GM04503 (cell line): ENCODE measurements around the gene SARDH.
"Not testable (repeated sequence)": the region's sequence is repeated elsewhere in the genome, so short reads cannot be mapped to it uniquely, and the experiment has no call there.

ENCODE experiments used
- DNase-seq: peaks from one replicate; pipeline ENCODE4 v3.0.0-alpha.2; 2012; ENCODE audit warnings: low read depth

Gene SARDH

GRCh38 chr9:133629221-133630110, 108.7 kb downstream of the SARDH start:
- no peak for DNase-seq

- no peak for DNase-seq
Measured at GRCh38 chr9:133628766-133629165, 109.4 kb downstream of the SARDH start.

- no peak for DNase-seq
Measured at GRCh38 chr9:133627341-133627740, 110.8 kb downstream of the SARDH start.

GRCh38 chr9:133626008-133626407, 112.1 kb downstream of the SARDH start:
- not testable (repeated sequence) for DNase-seq

GRCh38 chr9:133622555-133622954, 115.6 kb downstream of the SARDH start:
- no peak for DNase-seq

GRCh38 chr9:133621725-133622267, 116.4 kb downstream of the SARDH start:
- no peak for DNase-seq

- DNase-seq, result no peak
Measured at GRCh38 chr9:133619791-133620190, 118.4 kb downstream of the SARDH start.

- DNase-seq, result no peak
Measured at GRCh38 chr9:133618726-133619125, 119.4 kb downstream of the SARDH start.

- no peak for DNase-seq
Measured at GRCh38 chr9:133616643-133617405, 121.3 kb downstream of the SARDH start.

- DNase-seq, result no peak
Measured at GRCh38 chr9:133615606-133616188, 122.5 kb downstream of the SARDH start.

GRCh38 chr9:133615186-133615585, 123.0 kb downstream of the SARDH start:
- no peak for DNase-seq

- no peak for DNase-seq
Measured at GRCh38 chr9:133614678-133615077, 123.5 kb downstream of the SARDH start.

GRCh38 chr9:133614056-133614455, 124.1 kb downstream of the SARDH start:
- DNase-seq, result no peak
